Omental fat pad (tissue), 4 donors: ENCODE results near the gene SVEP1. TPM values are rescaled to one million over a fixed set of nuclear protein-coding genes. Genes with fewer than 3 reads are reported as not detected.
"Not testable (repeated sequence)": the region's sequence is repeated elsewhere in the genome, so short reads cannot be mapped to it uniquely, and the experiment has no call there.

Source experiments
- ATAC-seq: fragments of 150-250 bp; one replicate; pipeline ENCODE4 v1.9.1; 2016; ENCODE audit warnings: mild to moderate bottlenecking, moderate library complexity; ENCODE audit not compliant: low FRiP score
- DNase-seq: peaks from one replicate; pipeline ENCODE4 v3.0.0-alpha.2; 2019; ENCODE audit warnings: low spot score
- total RNA-seq, 4 donors: library from RNA; depleted of rRNA; stranded (reverse); fragments of >200 nt; gene quantifications; one replicate each; pipeline ENCODE4 v1.1.0, GENCODE V29; 2016
- TF ChIP-seq, protein P1 (sequence below), 3 donors: fragments of 450-650 bp; IDR thresholded peaks; one replicate each; pipeline ENCODE4 v1.5.1; 2016 to 2017; ENCODE audit warnings: antibody characterized with exemption in 3 of 3, mild to moderate bottlenecking in 3 of 3, moderate library complexity in 2 of 3

Gene SVEP1
- total RNA-seq, 4 donors from 2014 or later, result 140 to 465 (median 209) TPM

DNA sequence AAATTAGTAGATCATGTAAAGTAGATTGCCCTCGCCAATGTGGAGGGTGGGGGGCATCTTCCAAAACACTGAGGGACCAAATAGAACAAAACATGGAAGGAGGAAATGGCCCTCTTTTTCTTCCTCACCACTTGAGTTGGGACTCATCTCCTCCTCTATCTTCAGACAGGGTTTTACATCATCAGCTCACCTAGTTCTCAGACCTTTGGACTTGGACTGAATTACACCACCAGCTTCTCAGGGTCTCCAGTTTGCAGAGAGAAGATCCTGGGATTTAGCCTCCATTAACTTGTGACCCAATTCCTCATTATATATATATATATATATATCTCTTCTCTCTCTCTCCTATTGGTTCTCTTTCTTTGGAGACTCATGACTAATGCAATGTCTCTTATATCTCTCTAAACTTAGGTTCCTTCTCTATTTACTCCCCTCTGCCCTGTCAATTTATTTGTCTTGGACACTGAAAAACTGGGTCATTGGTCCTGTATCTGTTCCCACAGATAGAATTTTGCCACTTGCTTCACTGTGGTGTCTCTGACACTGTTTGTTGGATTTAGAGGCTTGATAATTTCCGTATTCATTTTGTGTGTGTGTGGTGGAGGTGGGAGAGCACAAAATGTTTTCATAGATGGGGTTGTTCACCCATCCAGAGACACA, 187.6 kb downstream of the SVEP1 start:
- TF ChIP-seq, protein P1, sequence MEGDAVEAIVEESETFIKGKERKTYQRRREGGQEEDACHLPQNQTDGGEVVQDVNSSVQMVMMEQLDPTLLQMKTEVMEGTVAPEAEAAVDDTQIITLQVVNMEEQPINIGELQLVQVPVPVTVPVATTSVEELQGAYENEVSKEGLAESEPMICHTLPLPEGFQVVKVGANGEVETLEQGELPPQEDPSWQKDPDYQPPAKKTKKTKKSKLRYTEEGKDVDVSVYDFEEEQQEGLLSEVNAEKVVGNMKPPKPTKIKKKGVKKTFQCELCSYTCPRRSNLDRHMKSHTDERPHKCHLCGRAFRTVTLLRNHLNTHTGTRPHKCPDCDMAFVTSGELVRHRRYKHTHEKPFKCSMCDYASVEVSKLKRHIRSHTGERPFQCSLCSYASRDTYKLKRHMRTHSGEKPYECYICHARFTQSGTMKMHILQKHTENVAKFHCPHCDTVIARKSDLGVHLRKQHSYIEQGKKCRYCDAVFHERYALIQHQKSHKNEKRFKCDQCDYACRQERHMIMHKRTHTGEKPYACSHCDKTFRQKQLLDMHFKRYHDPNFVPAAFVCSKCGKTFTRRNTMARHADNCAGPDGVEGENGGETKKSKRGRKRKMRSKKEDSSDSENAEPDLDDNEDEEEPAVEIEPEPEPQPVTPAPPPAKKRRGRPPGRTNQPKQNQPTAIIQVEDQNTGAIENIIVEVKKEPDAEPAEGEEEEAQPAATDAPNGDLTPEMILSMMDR (IDR thresholded peaks at IDR 0.05), result no peak
- ATAC-seq, result no peak
- DNase-seq, result no peak

- ATAC-seq (no peak), DNase-seq (no peak)
- TF ChIP-seq, protein P1 (IDR thresholded peaks at IDR 0.05), result no peak
Observed at GRCh38 chr9:110389148-110389750, 190.3 kb downstream of the SVEP1 start.

DNA sequence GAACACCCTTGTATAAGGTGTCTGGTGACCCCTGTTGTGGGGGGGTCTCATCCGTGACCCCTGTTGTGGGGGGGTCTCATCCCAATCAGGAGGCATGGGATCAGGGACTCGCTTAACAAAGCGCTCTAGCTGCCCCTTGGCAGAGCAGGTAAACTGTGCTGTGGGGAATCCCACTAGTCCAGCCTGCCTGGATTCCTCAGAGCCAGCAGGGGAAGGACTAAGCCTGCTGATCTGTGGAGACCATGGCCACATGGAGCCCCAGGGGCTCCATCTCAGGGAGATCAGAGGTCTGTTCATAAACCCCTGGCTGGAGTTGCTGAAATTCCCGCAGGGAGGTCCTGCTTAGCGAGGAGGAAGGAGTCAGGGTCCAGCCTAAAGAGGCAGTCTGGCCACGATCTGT, 196.1 kb downstream of the SVEP1 start:
- TF ChIP-seq, protein P1 (IDR thresholded peaks at IDR 0.05), result no peak
- ATAC-seq (no peak), DNase-seq (no peak)

GRCh38 chr9:110382731-110383130, 196.8 kb downstream of the SVEP1 start:
- ATAC-seq, result no peak
- DNase-seq, result no peak
- TF ChIP-seq, protein P1 (IDR thresholded peaks at IDR 0.05), result no peak

DNA sequence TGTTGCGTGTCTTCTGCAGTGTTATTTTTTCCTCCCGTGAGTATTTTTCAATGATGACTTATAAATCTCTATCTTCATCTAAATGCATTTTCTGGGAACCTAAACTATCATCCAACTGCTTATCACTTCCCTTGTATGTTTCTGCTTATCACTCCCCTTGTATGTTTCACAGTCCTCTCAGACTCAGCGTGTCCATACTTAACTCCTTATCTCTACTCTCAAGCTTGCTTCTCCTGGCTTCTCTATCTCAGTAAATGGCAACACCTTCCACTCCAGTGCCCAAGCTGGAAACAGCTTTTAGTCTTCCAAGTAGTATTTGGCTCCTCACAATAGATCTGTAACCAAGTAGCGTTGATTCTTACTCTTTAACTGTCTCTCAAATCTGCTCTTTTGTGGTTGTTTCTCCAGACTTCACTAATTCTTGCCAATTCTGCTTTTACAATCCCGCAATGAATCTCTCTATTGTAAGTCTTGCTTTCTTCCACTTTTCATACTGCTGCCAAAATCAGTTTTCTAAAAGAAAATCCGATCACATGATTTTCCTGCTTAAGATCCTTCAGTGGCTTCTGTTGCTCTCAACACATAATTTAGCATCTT, 208.0 kb downstream of the SVEP1 start:
- DNase-seq, result no peak
- TF ChIP-seq, protein P1 (IDR thresholded peaks at IDR 0.05), result no peak
- no peak for ATAC-seq

- no peak for ATAC-seq
- TF ChIP-seq, protein P1 (IDR thresholded peaks at IDR 0.05), result no peak
- no peak for DNase-seq
Observed at GRCh38 chr9:110370315-110370714, 209.2 kb downstream of the SVEP1 start.

DNA sequence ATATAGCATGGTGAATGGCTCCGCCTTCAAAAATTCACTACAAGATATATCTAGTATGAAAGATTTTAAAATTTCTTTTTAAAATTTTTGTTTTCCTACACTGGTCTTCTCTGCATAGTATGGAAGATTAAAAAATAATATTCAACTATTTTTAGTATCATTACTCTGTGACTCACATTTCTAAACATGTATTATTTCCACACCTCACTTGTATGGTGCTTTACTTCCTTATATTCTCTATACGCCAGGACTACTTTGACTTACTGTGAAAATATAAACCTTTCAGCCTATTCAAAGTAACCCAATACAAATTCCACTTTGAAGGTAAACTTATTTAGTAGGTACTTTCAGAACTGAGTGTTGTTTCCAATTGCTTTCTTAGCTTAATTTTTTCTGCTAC, 215.1 kb downstream of the SVEP1 start:
- DNase-seq (no peak), ATAC-seq (no peak)
- TF ChIP-seq, protein P1 (IDR thresholded peaks at IDR 0.05), result no peak

GRCh38 chr9:110358992-110359391, 220.5 kb downstream of the SVEP1 start:
- not testable (repeated sequence) for ATAC-seq, DNase-seq
